CD4-positive, alpha-beta T cell (primary cell): ENCODE data around the gene MLLT10. TPM values are rescaled to one million over a fixed set of nuclear protein-coding genes. Genes with fewer than 3 reads are reported as not detected.
"Not testable (repeated sequence)": the region's sequence is repeated elsewhere in the genome, so short reads cannot be mapped to it uniquely, and the experiment has no call there.

Source experiments
- ATAC-seq: fragments of 200-7000 bp; cut with Tn5 transposase; one replicate; pipeline ENCODE4 v1.10.0; 2022; ENCODE audit warnings: mild to moderate bottlenecking; ENCODE audit not compliant: poor library complexity
- CTCF ChIA-PET: fragments of 350-600 bp; sonication (Branson Sonifier 250); formaldehyde crosslinking; loops from one replicate; lab custom pipeline; 2021; ENCODE audit warnings: antibody characterized with exemption, inconsistent platforms; lab: Charles Lee
- POLR2A ChIA-PET: fragments of 350-600 bp; sonication (Branson Sonifier 250); formaldehyde crosslinking; loops from one replicate; lab custom pipeline; 2021; ENCODE audit warnings: antibody characterized with exemption, inconsistent platforms; lab: Charles Lee
- DNase-seq, 14 experiments: peaks; one replicate each; pipeline ENCODE4 v3.0.0-alpha.2; 2013 to 2020; ENCODE audit warnings: mixed read lengths in 2 of 14
- H3K27ac ChIP-seq, 2 donors: one replicate each; pipeline versions ENCODE4 v1.5.1 to v1.7.0; 2013; ENCODE audit warnings: low read length in 2 of 2, low read depth in 1 of 2, mild to moderate bottlenecking in 1 of 2
- H3K27me3 ChIP-seq, 2 experiments: 1 replicate in 1 of 2; 2 replicates in 1 of 2; pipeline versions ENCODE4 v1.6.1 to v1.7.0; 2013; ENCODE audit warnings: low read length in 2 of 2, control low read depth in 1 of 2, mild to moderate bottlenecking in 1 of 2, moderate library complexity in 1 of 2; ENCODE audit not compliant: insufficient read depth in 2 of 2, control insufficient read depth in 1 of 2
- H3K36me3 ChIP-seq: one replicate; pipeline ENCODE4 v1.6.1; 2013; ENCODE audit warnings: low read length, control low read depth; ENCODE audit not compliant: insufficient read depth
- H3K4me1 ChIP-seq: one replicate; pipeline ENCODE4 v1.6.1; 2013; ENCODE audit warnings: low read length, control low read depth; ENCODE audit not compliant: insufficient read depth
- H3K4me3 ChIP-seq: one replicate; pipeline ENCODE4 v1.5.1; 2013; ENCODE audit warnings: mild to moderate bottlenecking, low read length, moderate library complexity
- H3K9me3 ChIP-seq, 2 experiments: 1 replicate in 1 of 2; 2 replicates in 1 of 2; pipeline versions ENCODE4 v1.6.1 to v1.7.0; 2013; ENCODE audit warnings: low read length in 2 of 2, mild to moderate bottlenecking in 2 of 2, control low read depth in 1 of 2, moderate library complexity in 1 of 2; ENCODE audit not compliant: control insufficient read depth in 1 of 2, insufficient read depth in 1 of 2
- H3K27ac Mint-ChIP-seq: one replicate; pipeline ENCODE4 v1.8.0; 2020; ENCODE audit warnings: mixed read lengths
- H3K27me3 Mint-ChIP-seq: one replicate; pipeline ENCODE4 v1.8.0; 2021; ENCODE audit warnings: mixed read lengths
- H3K36me3 Mint-ChIP-seq: one replicate; pipeline ENCODE4 v1.8.0; 2021; ENCODE audit warnings: low read depth, mixed read lengths
- H3K4me1 Mint-ChIP-seq: one replicate; pipeline ENCODE4 v1.8.0; 2021; ENCODE audit warnings: low read depth, mixed read lengths
- H3K4me3 Mint-ChIP-seq: one replicate; pipeline ENCODE4 v1.8.0; 2020; ENCODE audit warnings: mild to moderate bottlenecking, mixed read lengths
- H3K9me3 Mint-ChIP-seq: one replicate; pipeline ENCODE4 v1.8.0; 2020; ENCODE audit warnings: mixed read lengths
- intact Hi-C, 2 experiments: fragments of 100-400 bp; cut with DNase I in 1 of 2; cut with micrococcal nuclease in 1 of 2; formaldehyde crosslinking; loops; one replicate each; pipeline versions ENCODE4 v1.15.1 to v1.9.0; 2023 to 2025; cut with DNase I, micrococcal nuclease
- total RNA-seq, 174 experiments: library from RNA in 2 of 174; stranded (reverse) in 2 of 174; gene quantifications; one replicate each; pipeline ENCODE4 v1.2.3 and lab custom pipeline; 2021 to 2026
- TF ChIP-seq, protein P1 (sequence below): fragments of 200-600 bp; IDR thresholded peaks from one replicate; pipeline ENCODE4 v1.8.0; 2022; ENCODE audit warnings: antibody characterized with exemption, mild to moderate bottlenecking

MLLT10 gene
- total RNA-seq, 2 experiments from 2014 or later = 46.0 to 64.1 TPM

GRCh38 chr10:21534280-21534586 lies 201 bp downstream of the MLLT10 start:
- Mint-ChIP-seq H3K4me3 (peak overlapping the region; percentile 96), H3K36me3 (peaks cover 37% of the 10 kb centered on the region), H3K27ac (peak overlapping the region; percentile 90), H3K9me3 (no peaks in the 10 kb centered on the region), H3K4me1 (peaks cover 30% of the 10 kb centered on the region), H3K27me3 (no peaks in the 10 kb centered on the region)
- H3K27ac ChIP-seq = no peak overlapping the region
- ATAC-seq = no peak
- no peaks in the 10 kb centered on the region for H3K9me3 ChIP-seq
- H3K36me3 ChIP-seq = peaks cover 11% of the 10 kb centered on the region
- peaks cover 19% of the 10 kb centered on the region for H3K4me1 ChIP-seq
- no peaks in the 10 kb centered on the region for H3K27me3 ChIP-seq
- no peak for DNase-seq
- peak overlapping the region; percentile 65 for H3K4me3 ChIP-seq
- intact Hi-C loops = loop anchor here (1.0 to 10.0 kb wide), 4 partner anchors 9 to 691 kb away; partner anchors contain the start of gene SKIDA1 (in 1 of the 2)
- TF ChIP-seq, protein P1, sequence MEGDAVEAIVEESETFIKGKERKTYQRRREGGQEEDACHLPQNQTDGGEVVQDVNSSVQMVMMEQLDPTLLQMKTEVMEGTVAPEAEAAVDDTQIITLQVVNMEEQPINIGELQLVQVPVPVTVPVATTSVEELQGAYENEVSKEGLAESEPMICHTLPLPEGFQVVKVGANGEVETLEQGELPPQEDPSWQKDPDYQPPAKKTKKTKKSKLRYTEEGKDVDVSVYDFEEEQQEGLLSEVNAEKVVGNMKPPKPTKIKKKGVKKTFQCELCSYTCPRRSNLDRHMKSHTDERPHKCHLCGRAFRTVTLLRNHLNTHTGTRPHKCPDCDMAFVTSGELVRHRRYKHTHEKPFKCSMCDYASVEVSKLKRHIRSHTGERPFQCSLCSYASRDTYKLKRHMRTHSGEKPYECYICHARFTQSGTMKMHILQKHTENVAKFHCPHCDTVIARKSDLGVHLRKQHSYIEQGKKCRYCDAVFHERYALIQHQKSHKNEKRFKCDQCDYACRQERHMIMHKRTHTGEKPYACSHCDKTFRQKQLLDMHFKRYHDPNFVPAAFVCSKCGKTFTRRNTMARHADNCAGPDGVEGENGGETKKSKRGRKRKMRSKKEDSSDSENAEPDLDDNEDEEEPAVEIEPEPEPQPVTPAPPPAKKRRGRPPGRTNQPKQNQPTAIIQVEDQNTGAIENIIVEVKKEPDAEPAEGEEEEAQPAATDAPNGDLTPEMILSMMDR = no peak
- ChIA-PET CTCF (interaction anchor here (2.2 kb wide), 1 partner anchor 38 kb away, joined by 14 read pairs; no protein-coding TSS in a partner anchor), POLR2A (interaction anchor here (1.1 to 2.4 kb wide), 5 partner anchors 9 to 695 kb away, joined by 3 to 16 read pairs (median 10); partner anchors contain the start of genes DNAJC1 and SKIDA1)

GRCh38 chr10:21534604-21535493 lies 817 bp downstream of the MLLT10 start:
- POLR2A ChIA-PET = interaction anchor here (2.3 to 2.4 kb wide), 2 partner anchors 13 to 694 kb away, joined by 11 to 16 read pairs; no protein-coding TSS in a partner anchor
- Histone ChIP-seq H3K9me3 (no peaks in the 10 kb centered on the region), H3K4me1 (peaks cover 19% of the 10 kb centered on the region), H3K4me3 (peak overlapping the region; percentile 65), H3K36me3 (peaks cover 16% of the 10 kb centered on the region), H3K27me3 (no peaks in the 10 kb centered on the region), H3K27ac (peak overlapping the region in 1 of 2 donors; percentile 30)
- H3K27ac Mint-ChIP-seq = peak overlapping the region; percentile 90
- H3K27me3 Mint-ChIP-seq = no peaks in the 10 kb centered on the region
- TF ChIP-seq, protein P1 = no peak
- no peaks in the 10 kb centered on the region for H3K9me3 Mint-ChIP-seq
- ATAC-seq (peak; percentile 31), DNase-seq (peak; percentile 13 to 81 (median 46))
- peak overlapping the region; percentile 96 for H3K4me3 Mint-ChIP-seq
- H3K36me3 Mint-ChIP-seq = peaks cover 43% of the 10 kb centered on the region
- CTCF ChIA-PET = no interaction called here
- H3K4me1 Mint-ChIP-seq = peaks cover 30% of the 10 kb centered on the region
- intact Hi-C loops = loop anchor here (1.0 to 10.0 kb wide), 5 partner anchors 10 to 712 kb away; partner anchors contain the start of gene SKIDA1 (in 1 of the 2)

- Histone ChIP-seq H3K27me3 (no peaks in the 10 kb centered on the region), H3K36me3 (peaks cover 23% of the 10 kb centered on the region), H3K27ac (peak overlapping the region in 1 of 2 donors; percentile 30), H3K4me3 (peak overlapping the region; percentile 65), H3K9me3 (no peaks in the 10 kb centered on the region), H3K4me1 (peaks cover 19% of the 10 kb centered on the region)
- no peaks in the 10 kb centered on the region for H3K9me3 Mint-ChIP-seq
- H3K27ac Mint-ChIP-seq = peak overlapping the region; percentile 90
- H3K36me3 Mint-ChIP-seq = peaks cover 50% of the 10 kb centered on the region
- intact Hi-C loops = loop anchor here in 1 of 2 experiments (2.0 to 10.0 kb wide), 3 partner anchors 41 to 712 kb away; no protein-coding TSS in a partner anchor
- ATAC-seq (no peak), DNase-seq (no peak)
- TF ChIP-seq, protein P1 = no peak
- H3K4me1 Mint-ChIP-seq = peaks cover 30% of the 10 kb centered on the region
- no peaks in the 10 kb centered on the region for H3K27me3 Mint-ChIP-seq
- H3K4me3 Mint-ChIP-seq = peak overlapping the region; percentile 85
- POLR2A ChIA-PET = no interaction called here
- CTCF ChIA-PET = no interaction called here
Observed at GRCh38 chr10:21535494-21535965, 1.5 kb downstream of the MLLT10 start.

- intact Hi-C loops = loop anchor here in 1 of 2 experiments (2.0 to 10.0 kb wide), 3 partner anchors 41 to 711 kb away; no protein-coding TSS in a partner anchor
- H3K4me3 Mint-ChIP-seq = peak overlapping the region; percentile 85
- H3K27me3 ChIP-seq, H3K9me3 Mint-ChIP-seq, POLR2A ChIA-PET, H3K4me3 ChIP-seq, DNase-seq, CTCF ChIA-PET, H3K27ac ChIP-seq, ATAC-seq, H3K27me3 Mint-ChIP-seq, H3K9me3 ChIP-seq: not testable (repeated sequence)
- H3K36me3 Mint-ChIP-seq = peaks cover 53% of the 10 kb centered on the region
- peaks cover 19% of the 10 kb centered on the region for H3K4me1 ChIP-seq
- H3K36me3 ChIP-seq = peaks cover 26% of the 10 kb centered on the region
- H3K27ac Mint-ChIP-seq = peak overlapping the region; percentile 90
- peaks cover 30% of the 10 kb centered on the region for H3K4me1 Mint-ChIP-seq
Observed at GRCh38 chr10:21535976-21536375, 1.9 kb downstream of the MLLT10 start.
